ENCODE measurements around the gene PSMD14. TPM values are rescaled to one million over a fixed set of nuclear protein-coding genes. Genes with fewer than 3 reads are reported as not detected.

PSMD14 gene
- total RNA-seq, 1 donor from 2014 or later: 46.9 TPM

DNA sequence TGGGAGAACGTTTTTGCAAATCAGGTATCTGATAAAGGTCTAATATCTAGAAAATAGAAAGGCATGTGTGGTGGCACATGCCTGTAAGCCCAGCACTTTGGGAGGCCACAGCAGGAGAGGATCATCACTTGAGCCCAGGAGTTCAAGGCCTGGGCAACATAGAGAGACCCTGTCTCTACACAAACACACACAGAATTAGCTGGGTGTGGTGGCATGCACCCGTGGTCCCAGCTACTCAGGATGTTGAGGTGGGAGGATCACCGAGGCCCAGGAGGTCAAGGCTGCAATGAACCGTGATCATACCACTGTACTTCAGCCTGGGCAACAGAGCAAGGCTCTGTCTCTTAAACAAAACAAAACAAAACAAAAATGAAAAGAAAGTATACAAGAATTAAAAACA lies 94.1 kb downstream of the PSMD14 start:
- TF ChIP-seq, protein P1, sequence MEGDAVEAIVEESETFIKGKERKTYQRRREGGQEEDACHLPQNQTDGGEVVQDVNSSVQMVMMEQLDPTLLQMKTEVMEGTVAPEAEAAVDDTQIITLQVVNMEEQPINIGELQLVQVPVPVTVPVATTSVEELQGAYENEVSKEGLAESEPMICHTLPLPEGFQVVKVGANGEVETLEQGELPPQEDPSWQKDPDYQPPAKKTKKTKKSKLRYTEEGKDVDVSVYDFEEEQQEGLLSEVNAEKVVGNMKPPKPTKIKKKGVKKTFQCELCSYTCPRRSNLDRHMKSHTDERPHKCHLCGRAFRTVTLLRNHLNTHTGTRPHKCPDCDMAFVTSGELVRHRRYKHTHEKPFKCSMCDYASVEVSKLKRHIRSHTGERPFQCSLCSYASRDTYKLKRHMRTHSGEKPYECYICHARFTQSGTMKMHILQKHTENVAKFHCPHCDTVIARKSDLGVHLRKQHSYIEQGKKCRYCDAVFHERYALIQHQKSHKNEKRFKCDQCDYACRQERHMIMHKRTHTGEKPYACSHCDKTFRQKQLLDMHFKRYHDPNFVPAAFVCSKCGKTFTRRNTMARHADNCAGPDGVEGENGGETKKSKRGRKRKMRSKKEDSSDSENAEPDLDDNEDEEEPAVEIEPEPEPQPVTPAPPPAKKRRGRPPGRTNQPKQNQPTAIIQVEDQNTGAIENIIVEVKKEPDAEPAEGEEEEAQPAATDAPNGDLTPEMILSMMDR (IDR thresholded peaks at IDR 0.05; ENCODE audit: unreplicated experiment): no peak
- H3K27ac Mint-ChIP-seq: no peak overlapping the region
- H3K4me1 Mint-ChIP-seq: no peaks in the 10 kb centered on the region
- peaks cover 26% of the 10 kb centered on the region for H3K36me3 Mint-ChIP-seq
- H3K9me3 Mint-ChIP-seq: peaks cover 16% of the 10 kb centered on the region
- DNase-seq (ENCODE audit: low spot score in 2 of 2, unreplicated experiment in 2 of 2): no peak
- no peak overlapping the region for H3K4me3 Mint-ChIP-seq
- H3K27me3 Mint-ChIP-seq (ENCODE audit: low read depth): no peaks in the 10 kb centered on the region

DNA sequence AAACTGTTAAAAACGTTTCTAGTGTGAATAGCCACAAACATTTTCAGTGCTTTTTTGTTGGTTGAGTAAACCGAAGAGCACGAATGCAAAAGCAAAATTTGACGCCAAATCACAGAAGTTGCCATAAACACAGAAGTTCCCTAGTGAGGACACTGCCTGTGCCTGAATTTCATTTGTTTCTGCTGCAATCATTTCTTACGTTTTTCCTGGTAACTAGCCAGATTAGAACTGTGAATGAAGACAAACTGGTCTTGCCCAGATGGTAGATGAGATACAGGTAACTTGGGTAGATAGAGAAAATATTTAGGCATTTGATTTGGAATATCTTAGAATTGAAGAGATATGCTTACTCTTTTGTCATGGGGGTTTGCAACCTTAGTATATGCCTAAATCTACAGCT lies 98.1 kb downstream of the PSMD14 start:
- TF ChIP-seq, protein P1 (IDR thresholded peaks at IDR 0.05; ENCODE audit: unreplicated experiment): no peak
- Mint-ChIP-seq H3K9me3 (peaks cover 12% of the 10 kb centered on the region), H3K36me3 (peaks cover 18% of the 10 kb centered on the region), H3K27ac (no peak overlapping the region), H3K4me1 (no peaks in the 10 kb centered on the region), H3K27me3 (ENCODE audit: low read depth) (no peaks in the 10 kb centered on the region), H3K4me3 (no peak overlapping the region)
- DNase-seq (ENCODE audit: low spot score in 2 of 2, unreplicated experiment in 2 of 2): no peak

DNA sequence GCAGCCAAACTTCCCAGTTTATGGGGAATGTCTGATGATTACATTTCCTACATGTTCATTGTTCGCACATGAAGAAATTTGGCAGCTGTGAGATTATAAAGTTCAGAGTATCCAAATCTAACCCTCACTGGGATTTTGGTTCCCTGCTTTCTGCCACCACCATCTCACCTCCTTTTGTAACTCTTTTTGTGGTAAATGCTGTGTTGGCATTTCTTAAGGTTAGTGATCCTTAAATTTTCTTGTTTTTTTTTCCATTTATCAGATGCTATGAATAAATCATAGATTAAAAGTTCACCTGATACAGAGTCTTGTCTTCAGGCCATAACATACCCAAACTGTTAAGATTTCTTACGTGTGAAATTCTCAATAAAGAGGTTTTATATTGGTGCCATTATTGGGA lies 99.4 kb downstream of the PSMD14 start:
- peaks cover 6% of the 10 kb centered on the region for H3K27me3 Mint-ChIP-seq (ENCODE audit: low read depth)
- H3K9me3 Mint-ChIP-seq: peaks cover 5% of the 10 kb centered on the region
- no peaks in the 10 kb centered on the region for H3K4me1 Mint-ChIP-seq
- TF ChIP-seq, protein P1 (IDR thresholded peaks at IDR 0.05; ENCODE audit: unreplicated experiment): no peak
- peaks cover 8% of the 10 kb centered on the region for H3K36me3 Mint-ChIP-seq
- no peak overlapping the region for H3K27ac Mint-ChIP-seq
- no peak for DNase-seq (ENCODE audit: low spot score in 2 of 2, unreplicated experiment in 2 of 2)
- H3K4me3 Mint-ChIP-seq: no peak overlapping the region

DNA sequence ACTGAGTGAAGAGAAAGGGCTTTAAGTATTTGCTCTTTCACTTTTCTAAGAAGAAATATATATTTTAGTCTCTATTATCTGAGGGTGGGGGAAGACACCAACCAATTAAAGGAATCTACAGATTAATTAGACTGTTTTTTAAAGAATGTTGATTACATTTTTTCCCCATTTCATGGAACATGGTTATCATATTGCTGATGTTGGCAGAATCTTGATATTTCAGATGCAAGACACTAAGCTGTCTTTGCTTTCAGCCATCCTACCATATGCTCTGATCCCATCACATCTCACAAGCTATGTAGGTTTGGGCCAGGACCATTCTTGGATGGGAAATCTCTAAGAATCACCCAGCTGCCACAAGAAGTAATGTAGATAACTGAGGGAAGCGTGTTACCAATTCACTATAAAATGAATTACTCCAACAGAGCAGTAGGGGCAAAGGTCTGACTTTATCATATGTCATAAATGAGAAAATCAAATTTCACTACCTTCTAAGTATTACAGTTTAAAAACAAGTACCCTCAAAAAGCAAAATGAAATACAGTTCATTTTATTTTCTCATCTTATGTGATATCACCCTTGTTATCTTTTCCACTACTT lies 101.2 kb downstream of the PSMD14 start:
- Mint-ChIP-seq H3K27ac (no peak overlapping the region), H3K4me3 (no peak overlapping the region), H3K27me3 (ENCODE audit: low read depth) (peaks cover 24% of the 10 kb centered on the region), H3K4me1 (peaks cover 3% of the 10 kb centered on the region), H3K9me3 (no peaks in the 10 kb centered on the region), H3K36me3 (peaks cover 1% of the 10 kb centered on the region)
- DNase-seq (ENCODE audit: low spot score in 2 of 2, unreplicated experiment in 2 of 2): no peak
- TF ChIP-seq, protein P1 (IDR thresholded peaks at IDR 0.05; ENCODE audit: unreplicated experiment): no peak

DNA sequence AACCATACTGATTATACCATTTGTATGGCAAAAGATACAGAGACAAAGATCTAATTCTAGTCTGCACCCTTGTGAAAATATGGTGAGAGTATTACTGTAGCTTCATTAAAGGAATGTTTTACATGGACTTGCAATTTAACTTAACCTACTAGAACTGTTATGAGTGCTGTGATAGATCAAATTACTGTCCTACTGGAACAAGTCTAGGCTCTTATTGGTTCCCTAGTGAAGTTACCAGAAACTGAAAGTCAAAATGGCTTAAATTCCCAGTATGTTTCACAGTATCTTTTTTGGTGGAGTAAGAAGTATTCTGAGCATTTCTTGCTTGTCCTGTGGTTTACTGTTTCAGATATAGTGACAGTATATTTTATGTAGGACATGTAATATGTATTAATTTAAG lies 104.1 kb downstream of the PSMD14 start:
- peaks cover 25% of the 10 kb centered on the region for H3K4me1 Mint-ChIP-seq
- H3K27me3 Mint-ChIP-seq (ENCODE audit: low read depth): peaks cover 53% of the 10 kb centered on the region
- TF ChIP-seq, protein P1 (IDR thresholded peaks at IDR 0.05; ENCODE audit: unreplicated experiment): no peak
- H3K36me3 Mint-ChIP-seq: peaks cover 1% of the 10 kb centered on the region
- no peak overlapping the region for H3K4me3 Mint-ChIP-seq
- DNase-seq (ENCODE audit: low spot score in 2 of 2, unreplicated experiment in 2 of 2): no peak
- H3K27ac Mint-ChIP-seq: no peak overlapping the region
- H3K9me3 Mint-ChIP-seq: no peaks in the 10 kb centered on the region
